ENCODE data around the gene ERICH4. TPM values are rescaled to one million over a fixed set of nuclear protein-coding genes. Genes with fewer than 3 reads are reported as not detected.

ERICH4 gene
- polyA plus RNA-seq, 1 experiment, result not detected

GRCh38 chr19:41449079-41449864 lies 6.3 kb downstream of the ERICH4 start:
- DNase-seq (ENCODE audit: low read depth, low spot score), result peak; percentile 48
- CTCF ChIA-PET, result interaction anchor here (0.6 to 6.2 kb wide), 30 partner anchors 8 to 1347 kb away, joined by 3 to 75 read pairs (median 4); partner anchors contain the start of genes B9D2 and DMAC2
- Histone ChIP-seq H3K27ac (ENCODE audit: low read depth, low read length) (no peak overlapping the region), H3K4me3 (ENCODE audit: low read depth, low read length) (peak overlapping the region; percentile 46), H3K9me3 (ENCODE audit: control insufficient read depth, insufficient read depth, low read length) (no peaks in the 10 kb centered on the region), H3K27me3 (ENCODE audit: control insufficient read depth, insufficient read depth, low read length) (peaks cover 12% of the 10 kb centered on the region)
- peak; percentile 99 for TF ChIP-seq CTCF (IDR thresholded peaks at IDR 0.05; ENCODE audit: low read depth, low read length)
- POLR2A ChIA-PET, result interaction anchor here (1.4 kb wide), 1 partner anchor 9 kb away, joined by 5 read pairs; no protein-coding TSS in a partner anchor

GRCh38 chr19:41449865-41450178 lies 6.9 kb downstream of the ERICH4 start:
- Histone ChIP-seq H3K9me3 (ENCODE audit: control insufficient read depth, insufficient read depth, low read length) (no peaks in the 10 kb centered on the region), H3K27ac (ENCODE audit: low read depth, low read length) (no peak overlapping the region), H3K4me3 (ENCODE audit: low read depth, low read length) (no peak overlapping the region), H3K27me3 (ENCODE audit: control insufficient read depth, insufficient read depth, low read length) (peaks cover 13% of the 10 kb centered on the region)
- no peak for TF ChIP-seq CTCF (IDR thresholded peaks at IDR 0.05; ENCODE audit: low read depth, low read length)
- no peak for DNase-seq (ENCODE audit: low read depth, low spot score)
- CTCF ChIA-PET, result interaction anchor here (1.1 to 6.2 kb wide), 10 partner anchors 10 to 145 kb away, joined by 3 to 75 read pairs (median 11); partner anchors contain the start of gene DMAC2
- POLR2A ChIA-PET, result no interaction called here

- POLR2A ChIA-PET, result no interaction called here
- Histone ChIP-seq H3K4me3 (ENCODE audit: low read depth, low read length) (no peak overlapping the region), H3K27ac (ENCODE audit: low read depth, low read length) (no peak overlapping the region), H3K27me3 (ENCODE audit: control insufficient read depth, insufficient read depth, low read length) (peaks cover 13% of the 10 kb centered on the region), H3K9me3 (ENCODE audit: control insufficient read depth, insufficient read depth, low read length) (no peaks in the 10 kb centered on the region)
- CTCF ChIA-PET, result interaction anchor here (0.6 kb wide), 1 partner anchor 103 kb away, joined by 3 read pairs; no protein-coding TSS in a partner anchor
- no peak for TF ChIP-seq CTCF (IDR thresholded peaks at IDR 0.05; ENCODE audit: low read depth, low read length)
- DNase-seq (ENCODE audit: low read depth, low spot score), result no peak
Observed at GRCh38 chr19:41452584-41453275, 9.8 kb downstream of the ERICH4 start.

- peaks cover 16% of the 10 kb centered on the region for H3K27me3 ChIP-seq (ENCODE audit: control insufficient read depth, insufficient read depth, low read length)
- no peak for TF ChIP-seq CTCF (IDR thresholded peaks at IDR 0.05; ENCODE audit: low read depth, low read length)
- H3K9me3 ChIP-seq (ENCODE audit: control insufficient read depth, insufficient read depth, low read length), result no peaks in the 10 kb centered on the region
- POLR2A ChIA-PET, result interaction anchor here (1.0 kb wide), 1 partner anchor 28 kb away, joined by 5 read pairs; no protein-coding TSS in a partner anchor
- CTCF ChIA-PET, result interaction anchor here (0.7 to 1.7 kb wide), 5 partner anchors 16 to 142 kb away, joined by 3 to 6 read pairs (median 4); partner anchors contain the start of gene DMAC2
- H3K4me3 ChIP-seq (ENCODE audit: low read depth, low read length), result no peak overlapping the region
- no peak for DNase-seq (ENCODE audit: low read depth, low spot score)
- H3K27ac ChIP-seq (ENCODE audit: low read depth, low read length), result no peak overlapping the region
Observed at GRCh38 chr19:41455936-41456335, 13.0 kb downstream of the ERICH4 start.
